ENCODE measurements around the gene IQCC.
A peak's percentile ranks its signal among the peaks of the same experiment; 100 is the strongest.

Gene IQCC

DNA sequence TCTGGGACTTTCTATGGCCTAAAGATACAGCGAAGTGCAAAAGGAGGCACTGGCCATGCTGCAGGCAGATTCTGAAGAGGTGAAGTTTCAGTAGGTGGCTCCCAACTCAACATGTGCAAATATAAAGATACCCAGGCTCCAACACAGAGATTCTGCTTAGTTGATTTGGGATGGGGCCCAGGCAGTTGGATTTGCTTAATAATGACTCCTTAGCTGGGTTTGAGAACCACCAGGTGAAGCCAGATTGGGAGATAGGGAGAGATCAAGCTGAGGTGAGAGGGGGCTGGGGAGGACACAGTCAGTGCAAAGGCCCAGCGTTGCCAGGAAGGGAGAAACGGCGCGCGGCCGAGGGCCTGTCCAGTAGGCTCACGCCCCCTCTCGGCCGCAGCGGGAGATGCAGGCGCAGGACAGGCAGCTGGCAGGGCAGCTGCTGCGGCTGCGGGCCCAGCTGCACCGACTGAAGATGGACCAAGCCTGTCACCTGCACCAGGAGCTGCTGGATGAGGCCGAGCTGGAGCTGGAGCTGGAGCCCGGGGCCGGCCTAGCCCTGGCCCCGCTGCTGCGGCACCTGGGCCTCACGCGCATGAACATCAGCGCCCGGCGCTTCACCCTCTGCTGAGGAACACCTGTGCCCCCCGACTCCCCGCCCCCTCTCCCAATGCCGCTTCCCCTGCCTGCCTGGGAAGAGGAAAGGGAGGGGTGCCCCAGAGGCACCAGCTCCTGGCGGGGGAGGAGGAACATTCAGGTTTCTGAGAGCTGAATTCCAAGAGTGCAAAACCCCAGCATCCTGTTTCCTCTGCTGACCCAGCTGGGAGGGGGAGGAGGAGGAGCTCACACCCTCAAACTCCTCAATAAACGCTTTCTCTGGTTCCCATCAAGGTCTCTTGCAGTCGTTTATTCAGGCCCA lies 42.8 kb downstream of the IQCC start:
- H3K4me3 ChIP-seq (ENCODE audit: low read depth, low read length) = peak overlapping the region; percentile 21
- TF ChIP-seq, protein P1, sequence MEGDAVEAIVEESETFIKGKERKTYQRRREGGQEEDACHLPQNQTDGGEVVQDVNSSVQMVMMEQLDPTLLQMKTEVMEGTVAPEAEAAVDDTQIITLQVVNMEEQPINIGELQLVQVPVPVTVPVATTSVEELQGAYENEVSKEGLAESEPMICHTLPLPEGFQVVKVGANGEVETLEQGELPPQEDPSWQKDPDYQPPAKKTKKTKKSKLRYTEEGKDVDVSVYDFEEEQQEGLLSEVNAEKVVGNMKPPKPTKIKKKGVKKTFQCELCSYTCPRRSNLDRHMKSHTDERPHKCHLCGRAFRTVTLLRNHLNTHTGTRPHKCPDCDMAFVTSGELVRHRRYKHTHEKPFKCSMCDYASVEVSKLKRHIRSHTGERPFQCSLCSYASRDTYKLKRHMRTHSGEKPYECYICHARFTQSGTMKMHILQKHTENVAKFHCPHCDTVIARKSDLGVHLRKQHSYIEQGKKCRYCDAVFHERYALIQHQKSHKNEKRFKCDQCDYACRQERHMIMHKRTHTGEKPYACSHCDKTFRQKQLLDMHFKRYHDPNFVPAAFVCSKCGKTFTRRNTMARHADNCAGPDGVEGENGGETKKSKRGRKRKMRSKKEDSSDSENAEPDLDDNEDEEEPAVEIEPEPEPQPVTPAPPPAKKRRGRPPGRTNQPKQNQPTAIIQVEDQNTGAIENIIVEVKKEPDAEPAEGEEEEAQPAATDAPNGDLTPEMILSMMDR (IDR thresholded peaks at IDR 0.05; ENCODE audit: borderline replicate concordance, insufficient read depth, low read depth, low read length) = peak; percentile 98

DNA sequence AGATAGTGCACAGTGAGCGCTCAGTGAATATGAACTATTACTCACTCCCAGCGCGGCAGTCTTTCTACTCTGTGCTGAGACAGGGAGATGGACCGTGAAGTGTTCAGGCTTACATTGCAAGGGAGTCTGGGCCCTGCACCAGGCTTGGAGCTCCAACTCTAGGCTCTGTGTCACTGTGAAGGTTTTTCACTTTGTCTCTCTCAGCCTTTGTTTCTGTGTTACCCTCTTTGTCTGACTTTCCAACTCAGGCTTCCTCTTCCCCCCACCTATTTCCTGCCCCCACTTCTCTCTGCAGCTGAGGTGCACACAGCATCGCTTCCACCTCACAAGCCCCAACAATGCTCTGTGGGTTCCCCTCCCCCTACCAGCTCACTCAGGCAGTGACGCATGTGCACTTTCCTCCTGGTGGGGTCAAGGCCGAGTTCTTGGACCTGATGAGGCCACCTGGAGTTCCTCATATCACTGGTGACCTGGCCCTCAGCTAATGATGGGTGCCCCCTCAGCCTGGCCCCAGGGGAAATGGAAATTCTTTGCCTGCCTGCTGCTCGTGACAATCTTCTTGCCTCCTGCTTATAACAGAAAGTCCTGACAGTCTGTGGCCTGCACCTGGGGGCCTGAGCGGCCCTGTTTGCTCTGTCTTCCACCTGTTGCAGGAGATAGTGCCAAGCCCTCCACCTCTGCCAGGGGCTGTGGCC lies 44.5 kb downstream of the IQCC start:
- TF ChIP-seq, protein P1 (IDR thresholded peaks at IDR 0.05; ENCODE audit: borderline replicate concordance, insufficient read depth, low read depth, low read length) = no peak
- peak overlapping the region; percentile 3 for H3K4me3 ChIP-seq (ENCODE audit: low read depth, low read length)

DNA sequence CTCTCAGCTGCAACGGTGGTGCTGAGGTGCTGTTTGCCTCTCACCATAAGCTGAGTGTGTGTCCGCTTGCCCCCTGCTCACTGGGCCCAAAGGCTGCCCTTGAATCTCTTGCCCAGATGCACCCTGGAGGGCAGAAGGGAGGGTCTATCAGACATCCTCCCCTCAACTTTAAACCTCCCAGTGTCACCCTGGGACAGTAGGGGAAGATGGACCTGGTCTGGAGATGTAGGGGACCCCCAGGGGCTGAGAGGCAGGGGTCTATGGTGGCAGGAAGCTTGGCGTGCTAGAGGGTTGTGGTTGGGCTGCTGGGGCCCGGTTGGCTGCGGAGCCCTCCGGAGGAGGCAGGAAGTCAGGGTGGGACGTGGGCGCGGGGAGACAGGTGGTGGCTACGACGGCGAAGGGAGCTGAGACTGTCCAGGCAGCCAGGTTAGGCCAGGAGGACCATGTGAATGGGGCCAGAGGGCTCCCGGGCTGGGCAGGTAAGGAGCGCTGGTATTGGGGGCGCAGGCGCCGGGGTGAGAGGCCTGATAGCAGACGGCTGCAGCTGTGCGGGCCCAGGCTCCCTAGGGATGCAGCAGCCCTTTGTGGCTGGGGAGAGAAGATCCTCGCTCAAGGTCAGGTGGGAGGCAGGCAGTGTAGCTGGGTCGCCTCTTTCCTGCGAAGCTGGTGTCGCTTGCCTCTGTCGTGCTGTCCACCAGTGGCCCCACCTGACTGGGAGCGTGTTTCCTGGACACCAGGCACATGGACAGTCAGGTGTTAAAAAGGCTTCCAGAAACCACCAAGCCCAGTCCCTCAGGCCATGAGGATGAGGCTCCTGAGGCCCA lies 45.6 kb downstream of the IQCC start, which contains the start of gene LCK:
LCK (plus strand) TSS at position 373 of the 824 bp plus-strand sequence. CDS start 23,065 bp downstream, outside the sequence.
- H3K4me3 ChIP-seq (ENCODE audit: low read depth, low read length) = peak within 1 kb of the TSS; percentile 56
- TF ChIP-seq, protein P1 (IDR thresholded peaks at IDR 0.05; ENCODE audit: borderline replicate concordance, insufficient read depth, low read depth, low read length) = no peak

DNA sequence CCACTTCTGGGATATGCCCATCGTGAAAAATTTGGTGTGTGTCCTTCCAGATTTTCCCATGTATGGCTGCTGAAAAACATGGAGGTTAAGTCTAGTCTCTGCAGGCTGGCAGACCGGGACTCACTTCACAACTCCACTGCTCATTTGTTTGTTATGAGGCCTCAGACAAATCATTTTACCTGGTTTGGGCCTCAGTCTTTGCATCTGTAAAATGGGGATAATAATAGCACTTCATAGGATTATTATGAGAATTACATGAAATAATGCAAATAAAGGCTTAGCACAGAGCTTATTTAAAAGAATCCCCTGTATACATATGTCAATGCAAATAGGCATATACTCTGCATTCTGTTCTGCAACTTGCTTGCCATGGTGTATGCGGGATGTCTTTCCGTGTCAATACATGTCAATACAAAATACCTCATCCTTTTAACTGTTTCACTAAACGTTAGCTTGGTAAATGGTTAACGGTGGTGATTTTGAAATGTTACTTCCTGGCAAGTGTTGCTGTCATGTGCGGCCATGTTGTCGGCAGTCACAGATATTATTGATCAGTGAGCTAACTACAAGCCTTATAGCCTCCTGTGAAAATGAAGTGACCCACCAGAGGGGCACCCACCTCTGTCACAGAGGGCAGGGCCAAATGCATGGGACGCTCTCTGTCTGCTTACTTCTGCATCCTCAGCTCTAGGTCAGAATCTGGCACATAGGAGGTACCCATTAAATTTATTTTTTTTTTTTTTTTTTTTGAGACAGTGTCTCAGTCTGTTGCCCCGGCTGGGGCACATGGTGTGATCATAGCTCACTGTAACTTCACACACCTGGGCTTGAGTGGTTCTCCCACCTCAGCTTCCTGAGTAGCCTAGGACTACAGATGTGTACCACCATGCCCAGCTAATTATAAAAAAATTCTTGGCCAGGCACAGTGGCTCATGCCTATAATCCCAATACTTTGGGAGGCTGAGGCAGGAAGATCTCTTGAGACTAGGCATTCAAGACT lies 49.9 kb downstream of the IQCC start:
- TF ChIP-seq, protein P1 (IDR thresholded peaks at IDR 0.05; ENCODE audit: borderline replicate concordance, insufficient read depth, low read depth, low read length) = no peak
- H3K4me3 ChIP-seq (ENCODE audit: low read depth, low read length) = peak overlapping the region; percentile 56

DNA sequence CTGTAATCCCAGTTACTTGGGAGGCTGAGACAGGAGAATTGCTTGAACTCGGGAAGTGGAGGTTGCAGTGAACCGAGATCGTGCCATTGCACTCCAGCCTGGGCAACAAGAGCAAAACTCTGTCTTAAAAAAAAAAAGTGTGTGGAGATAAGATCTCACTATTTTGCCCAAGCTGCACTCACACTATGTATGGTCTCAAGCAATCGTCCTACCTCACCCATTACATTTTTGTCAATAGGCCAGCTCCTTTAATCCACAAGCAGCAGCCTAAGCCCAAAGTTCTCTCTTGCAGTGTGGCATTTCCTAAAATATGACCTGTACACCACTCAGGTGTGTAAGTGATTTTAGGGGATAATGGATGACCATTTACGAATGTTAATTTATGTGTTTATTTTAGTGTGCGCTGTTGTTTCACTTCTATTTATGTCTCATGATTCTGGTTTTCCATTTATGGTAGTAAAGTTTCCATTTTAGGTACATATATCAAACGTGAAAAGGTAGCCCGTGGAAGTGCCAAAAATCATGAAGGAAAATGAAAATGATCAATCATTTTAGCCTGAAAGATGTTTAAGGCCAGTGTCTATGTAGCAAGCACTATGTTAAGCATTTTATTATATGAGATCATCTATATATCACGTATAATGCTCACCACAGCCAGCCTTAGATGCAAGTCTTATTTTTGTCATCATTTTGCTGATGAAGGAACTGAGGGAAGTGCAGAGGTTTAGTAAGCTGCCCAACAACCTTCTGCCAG lies 51.2 kb downstream of the IQCC start:
- TF ChIP-seq, protein P1 (IDR thresholded peaks at IDR 0.05; ENCODE audit: borderline replicate concordance, insufficient read depth, low read depth, low read length) = no peak
- peak overlapping the region; percentile 16 for H3K4me3 ChIP-seq (ENCODE audit: low read depth, low read length)
